Bronchial smooth muscle cell (primary cell): ENCODE measurements around the gene NOS1AP. TPM values are rescaled to one million over a fixed set of nuclear protein-coding genes. Genes with fewer than 3 reads are reported as not detected.

Experiments used
- total RNA-seq: library from RNA; depleted of rRNA; stranded (reverse); fragments of >200 nt; gene quantifications from 2 replicates; pipeline ENCODE4 v1.2.1, GENCODE V29; 2014

Gene NOS1AP
- total RNA-seq, result not detected in 2 replicates

GRCh38 chr1:162069334-162070093, at the start of gene NOS1AP:
Gene NOS1AP (plus strand): TSS chr1:162069691. CDS start chr1:162070178, 487 bp downstream.

DNA sequence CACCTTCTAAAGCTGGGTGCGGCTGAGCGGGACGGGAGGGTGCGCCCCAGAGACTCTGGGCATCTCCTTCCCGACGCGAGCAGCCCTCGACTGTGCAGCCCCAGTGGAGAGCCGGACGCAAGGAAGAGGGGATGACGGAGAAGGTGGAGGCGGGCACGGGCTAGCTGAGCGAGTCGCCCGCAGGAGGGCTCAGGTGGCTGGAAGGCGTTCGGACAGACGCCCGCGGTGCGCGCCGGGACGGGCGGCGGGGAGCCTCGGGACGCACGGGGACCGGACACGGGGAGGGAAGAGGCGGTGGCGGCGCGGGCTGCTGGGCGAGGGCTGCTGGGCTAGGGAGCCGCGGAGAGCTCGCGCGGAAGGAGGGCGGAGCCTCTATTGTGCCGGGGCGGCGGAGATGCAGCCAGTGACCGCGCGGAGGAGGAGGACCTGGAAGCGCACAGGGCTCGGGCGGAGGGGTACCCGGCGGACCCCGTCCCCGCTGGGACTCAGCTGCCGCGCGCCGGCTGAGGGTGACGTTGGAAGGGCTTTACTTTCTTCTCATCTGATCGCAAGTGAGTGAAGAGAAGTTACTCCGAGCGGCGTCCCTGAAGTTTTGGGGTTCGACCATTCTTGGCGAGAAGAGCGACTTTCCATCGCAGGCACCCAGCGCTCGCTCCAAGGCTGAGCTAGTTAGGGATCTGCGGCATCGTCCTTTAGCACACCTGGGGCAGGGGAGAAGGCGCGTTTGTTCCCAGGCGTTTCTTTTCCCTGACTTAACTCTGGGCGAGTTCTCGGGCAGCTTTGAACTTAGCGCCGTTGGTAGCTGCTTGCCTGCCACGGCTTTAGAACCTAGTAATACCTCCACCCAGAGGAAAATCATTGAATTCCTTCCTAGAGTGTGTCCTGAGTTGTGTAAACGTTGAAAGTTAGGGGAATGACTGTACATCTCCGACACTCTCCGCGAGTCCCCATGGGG, 45.7 kb upstream of the NOS1AP start, which contains the start of gene OLFML2B:
Gene OLFML2B, minus strand, starts transcription at position 323 of the 955 bp plus-strand sequence. CDS start 439 bp downstream, outside the sequence.

GRCh38 chr1:162376691-162377090, 307.2 kb downstream of the NOS1AP start, which contains the start of gene SPATA46:
Gene SPATA46 (minus strand): TSS chr1:162376854. CDS start chr1:162376790, 64 bp downstream.

DNA sequence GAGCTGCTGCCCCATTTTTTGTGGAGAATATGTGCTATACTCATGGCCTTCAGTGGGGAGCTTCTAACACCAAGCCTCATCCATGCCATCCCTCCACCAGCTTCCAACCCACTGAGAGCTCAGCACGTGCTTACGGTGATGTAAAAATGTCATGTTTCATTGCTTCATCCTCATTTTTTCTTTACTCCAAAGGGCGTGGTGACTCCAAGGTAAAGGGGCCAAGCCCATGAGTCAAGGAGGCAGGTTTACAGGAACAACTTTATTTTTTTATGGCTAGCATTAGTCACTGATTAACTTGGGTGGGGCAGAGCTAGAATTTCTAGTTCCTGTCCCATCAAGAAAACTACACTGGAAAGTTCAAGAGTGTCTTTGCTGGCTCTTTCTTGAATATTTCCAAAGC, 311.9 kb downstream of the NOS1AP start, which contains the start of gene C1orf226:
Gene C1orf226, plus strand, starts transcription at position 346 of the 400 bp plus-strand sequence. CDS start 174 bp downstream, outside the sequence.

DNA sequence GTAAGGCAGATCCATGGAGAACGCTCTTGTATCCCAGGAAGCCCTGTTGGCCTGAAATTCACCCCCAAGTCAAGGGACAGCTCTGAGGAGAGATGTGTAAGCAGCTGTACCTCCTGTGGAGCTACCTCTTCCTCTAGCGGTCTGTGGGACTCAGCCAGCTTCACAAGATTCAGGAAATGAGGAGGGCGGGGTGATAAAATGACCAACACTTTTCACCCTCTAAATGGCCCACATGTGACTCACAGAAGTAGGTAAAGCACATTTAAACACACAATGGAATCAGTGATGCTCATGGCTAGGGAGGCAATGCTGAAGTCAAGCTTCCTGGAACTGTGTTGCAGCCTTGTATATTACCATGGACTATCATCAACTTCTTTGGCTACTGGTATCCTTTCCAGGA, 342.5 kb downstream of the NOS1AP start, which contains the start of gene SH2D1B:
Gene SH2D1B, minus strand, starts transcription at position 135 of the 400 bp plus-strand sequence. Its CDS starts 120 bp downstream, at position 15.

Other genes starting within 250 kb of the NOS1AP start
- gene OLFML2B, start 45.8 kb upstream of the NOS1AP start, total RNA-seq, result 5.5 and 6.8 TPM in 2 replicates